Activated CD8-positive, alpha-beta T cell treated with anti-CD3 and anti-CD28 coated beads for 36 hours (primary cell): ENCODE results near the gene COG3. TPM values are rescaled to one million over a fixed set of nuclear protein-coding genes. Genes with fewer than 3 reads are reported as not detected.

Source experiments
- ATAC-seq: fragments of 200-7000 bp; cut with Tn5 transposase; one replicate; pipeline ENCODE4 v1.10.0; 2021; ENCODE audit warnings: mild to moderate bottlenecking, moderate library complexity
- CTCF ChIA-PET: fragments of 350-600 bp; sonication (Branson Sonifier 250); formaldehyde crosslinking; loops from one replicate; lab custom pipeline; 2021; ENCODE audit warnings: antibody characterized with exemption; lab: Charles Lee
- POLR2A ChIA-PET: fragments of 350-600 bp; sonication (Branson Sonifier 250); formaldehyde crosslinking; loops from one replicate; lab custom pipeline; 2021; ENCODE audit warnings: antibody characterized with exemption; lab: Charles Lee
- DNase-seq: peaks from one replicate; pipeline ENCODE4 v3.0.0-alpha.2; 2020
- H3K27ac Mint-ChIP-seq: one replicate; pipeline ENCODE4 v1.8.0; 2021; ENCODE audit warnings: mild to moderate bottlenecking, mixed read lengths
- H3K27me3 Mint-ChIP-seq: one replicate; pipeline ENCODE4 v1.8.0; 2021; ENCODE audit warnings: mixed read lengths
- H3K36me3 Mint-ChIP-seq: one replicate; pipeline ENCODE4 v1.8.0; 2021; ENCODE audit warnings: low read depth, mixed read lengths
- H3K4me1 Mint-ChIP-seq: one replicate; pipeline ENCODE4 v1.8.0; 2021; ENCODE audit warnings: low read depth, mixed read lengths
- H3K4me3 Mint-ChIP-seq: one replicate; pipeline ENCODE4 v1.8.0; 2021; ENCODE audit warnings: mild to moderate bottlenecking, moderate library complexity, mixed read lengths
- H3K9me3 Mint-ChIP-seq: one replicate; pipeline ENCODE4 v1.8.0; 2021; ENCODE audit warnings: mixed read lengths
- intact Hi-C: fragments of 100-400 bp; cut with micrococcal nuclease; formaldehyde crosslinking; loops from one replicate; pipeline ENCODE4 v1.10.0; 2022
- total RNA-seq, 2 experiments: library from RNA; stranded (reverse); gene quantifications; one replicate each; pipeline ENCODE4 v1.2.3, GENCODE V29; 2021
- TF ChIP-seq, protein P1 (sequence below): fragments of 200-600 bp; IDR thresholded peaks from one replicate; pipeline ENCODE4 v1.8.0; 2022; ENCODE audit warnings: antibody characterized with exemption, mild to moderate bottlenecking

COG3 gene
- total RNA-seq, 2 experiments from 2014 or later = 19.9 to 22.1 TPM

DNA sequence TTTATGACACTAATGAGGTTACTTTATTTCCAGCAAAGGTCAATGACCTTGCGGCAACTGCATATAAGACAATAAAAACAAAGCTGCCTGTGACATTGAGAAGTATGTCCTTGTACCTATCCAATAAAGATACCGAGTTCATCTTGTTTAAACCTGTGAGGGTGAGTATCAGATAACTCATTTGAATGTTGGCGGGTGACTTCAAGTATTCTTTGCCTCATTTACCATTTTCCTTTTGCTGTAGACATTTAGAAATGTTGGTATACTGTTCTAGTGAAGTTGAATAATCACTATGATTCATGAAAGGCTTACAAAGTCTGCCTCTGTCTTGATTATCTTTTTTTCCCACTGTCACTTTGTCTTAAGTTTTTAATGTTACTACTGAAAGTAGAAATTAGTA, 65.0 kb downstream of the COG3 start:
- ChIA-PET POLR2A (no interaction called here), CTCF (no interaction called here)
- H3K4me3 Mint-ChIP-seq = no peak overlapping the region
- H3K9me3 Mint-ChIP-seq = no peaks in the 10 kb centered on the region
- ATAC-seq (no peak), DNase-seq (no peak)
- no peaks in the 10 kb centered on the region for H3K27me3 Mint-ChIP-seq
- peak overlapping the region; percentile 42 for H3K27ac Mint-ChIP-seq
- intact Hi-C loops = no loop called here
- no peaks in the 10 kb centered on the region for H3K4me1 Mint-ChIP-seq
- TF ChIP-seq, protein P1, sequence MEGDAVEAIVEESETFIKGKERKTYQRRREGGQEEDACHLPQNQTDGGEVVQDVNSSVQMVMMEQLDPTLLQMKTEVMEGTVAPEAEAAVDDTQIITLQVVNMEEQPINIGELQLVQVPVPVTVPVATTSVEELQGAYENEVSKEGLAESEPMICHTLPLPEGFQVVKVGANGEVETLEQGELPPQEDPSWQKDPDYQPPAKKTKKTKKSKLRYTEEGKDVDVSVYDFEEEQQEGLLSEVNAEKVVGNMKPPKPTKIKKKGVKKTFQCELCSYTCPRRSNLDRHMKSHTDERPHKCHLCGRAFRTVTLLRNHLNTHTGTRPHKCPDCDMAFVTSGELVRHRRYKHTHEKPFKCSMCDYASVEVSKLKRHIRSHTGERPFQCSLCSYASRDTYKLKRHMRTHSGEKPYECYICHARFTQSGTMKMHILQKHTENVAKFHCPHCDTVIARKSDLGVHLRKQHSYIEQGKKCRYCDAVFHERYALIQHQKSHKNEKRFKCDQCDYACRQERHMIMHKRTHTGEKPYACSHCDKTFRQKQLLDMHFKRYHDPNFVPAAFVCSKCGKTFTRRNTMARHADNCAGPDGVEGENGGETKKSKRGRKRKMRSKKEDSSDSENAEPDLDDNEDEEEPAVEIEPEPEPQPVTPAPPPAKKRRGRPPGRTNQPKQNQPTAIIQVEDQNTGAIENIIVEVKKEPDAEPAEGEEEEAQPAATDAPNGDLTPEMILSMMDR = no peak
- peaks cover 17% of the 10 kb centered on the region for H3K36me3 Mint-ChIP-seq

DNA sequence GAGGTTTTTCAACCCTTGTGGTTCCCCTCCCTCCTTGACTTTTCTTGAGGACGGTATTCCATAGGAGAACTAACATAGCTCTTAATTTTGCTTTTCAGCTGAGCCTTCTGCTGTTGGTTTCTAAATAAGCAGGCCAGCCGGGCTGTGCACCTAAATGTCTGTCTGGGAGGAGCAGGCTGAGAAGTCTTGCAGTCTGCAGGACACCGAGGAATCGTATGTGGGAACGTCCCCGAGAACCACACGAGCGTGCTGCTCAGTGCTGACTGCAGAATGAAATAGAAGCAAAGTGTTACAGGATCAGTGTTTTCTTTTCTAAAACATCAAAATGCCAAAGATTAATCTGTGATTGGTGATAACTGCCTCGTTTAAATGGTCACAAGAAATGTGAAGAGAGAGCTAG, 69.9 kb downstream of the COG3 start:
- ATAC-seq = no peak
- H3K9me3 Mint-ChIP-seq = no peaks in the 10 kb centered on the region
- TF ChIP-seq, protein P1 = no peak

DNA sequence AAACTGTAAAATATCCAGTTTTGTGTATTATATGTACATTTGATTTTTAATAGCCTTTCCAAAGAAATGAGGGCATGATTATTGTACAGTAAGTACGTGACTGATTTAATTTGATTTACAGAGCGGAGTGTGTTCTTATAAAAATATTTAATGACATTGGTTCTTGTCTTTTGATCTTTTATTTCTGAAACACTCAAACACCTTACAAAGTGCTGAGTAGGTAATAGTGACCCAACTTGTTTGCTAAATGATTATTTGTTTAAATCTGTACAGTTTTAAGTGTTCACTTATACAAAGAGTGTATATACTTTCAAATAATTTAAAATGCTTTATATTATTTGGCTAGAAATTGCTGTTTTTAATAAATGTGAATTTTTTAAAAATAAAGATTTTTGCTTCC, 71.5 kb downstream of the COG3 start:
- H3K36me3 Mint-ChIP-seq = peaks cover 4% of the 10 kb centered on the region
- no peak for DNase-seq
- ChIA-PET POLR2A (interaction anchor here (0.7 kb wide), 1 partner anchor 119 kb away, joined by 4 read pairs; no protein-coding TSS in a partner anchor), CTCF (no interaction called here)
- intact Hi-C loops = no loop called here
- H3K4me1 Mint-ChIP-seq = peaks cover 5% of the 10 kb centered on the region
- no peak overlapping the region for H3K4me3 Mint-ChIP-seq
- no peak for ATAC-seq
- H3K27me3 Mint-ChIP-seq = no peaks in the 10 kb centered on the region
- H3K27ac Mint-ChIP-seq = no peak overlapping the region
- TF ChIP-seq, protein P1 = no peak
- H3K9me3 Mint-ChIP-seq = no peaks in the 10 kb centered on the region

More for the DNA sequence above, 69.9 kb downstream of the COG3 start:
- ChIA-PET POLR2A (no interaction called here), CTCF (no interaction called here)
- intact Hi-C loops = no loop called here
- Mint-ChIP-seq H3K4me3 (no peak overlapping the region), H3K27me3 (no peaks in the 10 kb centered on the region), H3K4me1 (peaks cover 5% of the 10 kb centered on the region), H3K36me3 (peaks cover 9% of the 10 kb centered on the region), H3K27ac (no peak overlapping the region)
- no peak for DNase-seq

DNA sequence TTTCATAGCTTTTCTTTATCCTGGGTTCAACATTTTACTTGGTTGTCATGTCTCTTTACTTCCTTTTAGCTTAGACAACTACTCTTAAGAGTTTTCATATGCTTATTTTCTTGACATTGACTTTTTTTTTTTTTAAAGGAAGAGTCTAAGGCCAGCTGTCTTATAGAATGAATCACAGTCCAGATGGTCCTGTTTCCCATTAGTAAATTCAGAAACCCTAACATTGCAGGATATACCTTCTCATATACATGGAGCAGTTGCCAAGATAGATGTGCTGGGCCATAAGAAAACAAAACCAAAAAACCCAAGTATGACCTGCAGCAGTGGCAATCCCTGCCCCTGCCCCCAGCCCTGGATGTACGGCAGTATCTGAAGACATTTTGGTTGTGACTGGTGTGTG, 72.8 kb downstream of the COG3 start:
- no peaks in the 10 kb centered on the region for H3K9me3 Mint-ChIP-seq
- TF ChIP-seq, protein P1 = no peak
- peak overlapping the region; percentile 58 for H3K27ac Mint-ChIP-seq
- intact Hi-C loops = no loop called here
- DNase-seq = no peak
- ATAC-seq = no peak
- H3K4me3 Mint-ChIP-seq = no peak overlapping the region
- POLR2A ChIA-PET = no interaction called here
- H3K4me1 Mint-ChIP-seq = peaks cover 5% of the 10 kb centered on the region
- CTCF ChIA-PET = interaction anchor here (0.6 kb wide), 1 partner anchor 21 kb away, joined by 3 read pairs; no protein-coding TSS in a partner anchor
- no peaks in the 10 kb centered on the region for H3K27me3 Mint-ChIP-seq
- no peaks in the 10 kb centered on the region for H3K36me3 Mint-ChIP-seq

DNA sequence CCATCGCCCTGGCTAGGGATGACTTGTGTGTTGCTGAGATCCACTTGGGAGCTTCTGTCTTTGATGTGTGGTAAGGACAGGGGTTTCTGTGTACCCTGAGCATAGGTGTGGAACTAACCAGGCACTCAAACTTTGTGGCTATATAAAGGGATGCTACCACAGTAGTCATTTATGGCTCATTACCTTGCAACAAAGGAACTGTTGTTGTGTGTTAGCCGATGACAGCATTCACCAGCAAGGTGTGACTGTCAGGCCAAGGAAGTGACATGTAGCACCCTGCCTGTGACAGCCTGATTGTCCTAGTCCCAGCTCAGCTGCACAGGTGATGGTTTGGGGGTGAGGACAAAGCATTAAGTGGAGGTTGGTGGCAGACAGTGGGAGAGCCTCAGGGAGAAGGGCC, 73.6 kb downstream of the COG3 start:
- intact Hi-C loops = no loop called here
- CTCF ChIA-PET = no interaction called here
- ATAC-seq = peak; percentile 34

More for the DNA sequence above, 73.6 kb downstream of the COG3 start:
- POLR2A ChIA-PET = interaction anchor here (0.6 kb wide), 1 partner anchor 41 kb away, joined by 3 read pairs; no protein-coding TSS in a partner anchor
- Mint-ChIP-seq H3K27me3 (no peaks in the 10 kb centered on the region), H3K36me3 (no peaks in the 10 kb centered on the region), H3K27ac (peak overlapping the region; percentile 20), H3K4me3 (no peak overlapping the region), H3K4me1 (peaks cover 5% of the 10 kb centered on the region), H3K9me3 (no peaks in the 10 kb centered on the region)
- no peak for DNase-seq
- TF ChIP-seq, protein P1 = no peak
